NOMO-1 treated with DMSO at 0.1 percent for 48 hours (cell line): Measurements from ENCODE around the gene MGLL.

ENCODE experiments used
- DNase-seq: peaks from one replicate; lab custom pipeline; 2025; ENCODE audit not compliant: unreplicated experiment; lab: John Stamatoyannopoulos, UW

Gene MGLL

GRCh38 chr3:127790882-127791183, 31.5 kb downstream of the MGLL start:
- no peak for DNase-seq

- no peak for DNase-seq
These were observed 32.1 kb downstream of the MGLL start for GRCh38 chr3:127789990-127790881.

GRCh38 chr3:127789051-127789450, 33.3 kb downstream of the MGLL start:
- DNase-seq: no peak

GRCh38 chr3:127788451-127788909, 33.8 kb downstream of the MGLL start:
- no peak for DNase-seq

GRCh38 chr3:127787571-127788365, 34.5 kb downstream of the MGLL start:
- DNase-seq: no peak

- DNase-seq: no peak
These were observed 35.2 kb downstream of the MGLL start for GRCh38 chr3:127787071-127787490.

GRCh38 chr3:127786353-127787070, 35.8 kb downstream of the MGLL start:
- no peak for DNase-seq

GRCh38 chr3:127785711-127786265, 36.5 kb downstream of the MGLL start:
- no peak for DNase-seq

- no peak for DNase-seq
These were observed 37.2 kb downstream of the MGLL start for GRCh38 chr3:127784865-127785710.

- DNase-seq: no peak
These were observed 38.0 kb downstream of the MGLL start for GRCh38 chr3:127784283-127784682.

- no peak for DNase-seq
These were observed 38.6 kb downstream of the MGLL start for GRCh38 chr3:127783642-127784160.

- DNase-seq: no peak
These were observed 39.1 kb downstream of the MGLL start for GRCh38 chr3:127783166-127783565.

- DNase-seq: no peak
These were observed 40.8 kb downstream of the MGLL start for GRCh38 chr3:127781411-127782001.

GRCh38 chr3:127780536-127781400, 41.5 kb downstream of the MGLL start:
- peak; percentile 62 for DNase-seq

- DNase-seq: peak; percentile 73
These were observed 42.6 kb downstream of the MGLL start for GRCh38 chr3:127779747-127780146.

GRCh38 chr3:127777921-127778656, 44.2 kb downstream of the MGLL start:
- peak; percentile 99 for DNase-seq

GRCh38 chr3:127777332-127777731, 45.0 kb downstream of the MGLL start:
- DNase-seq: no peak

- DNase-seq: no peak
These were observed 46.0 kb downstream of the MGLL start for GRCh38 chr3:127776347-127776746.
